Ovary (tissue), 3 donors: ENCODE data around the gene SLC7A14.

Source experiments
- EP300 ChIP-seq: sonication (generic); formaldehyde crosslinking; IDR thresholded peaks from one replicate; pipeline ENCODE4 v1.6.1; 2017; ENCODE audit warnings: antibody characterized with exemption
- TF ChIP-seq, protein P1 (sequence below), 3 donors: fragments of 450-650 bp in 2 of 3; fragments of 200-600 bp in 1 of 3; IDR thresholded peaks; one replicate each; pipeline versions ENCODE4 v1.5.1 to v1.8.0; 2016 to 2022; ENCODE audit warnings: antibody characterized with exemption in 3 of 3, mild to moderate bottlenecking in 1 of 3
- donor health status: DM: no; HTN: no; CAD: no.

DNA sequence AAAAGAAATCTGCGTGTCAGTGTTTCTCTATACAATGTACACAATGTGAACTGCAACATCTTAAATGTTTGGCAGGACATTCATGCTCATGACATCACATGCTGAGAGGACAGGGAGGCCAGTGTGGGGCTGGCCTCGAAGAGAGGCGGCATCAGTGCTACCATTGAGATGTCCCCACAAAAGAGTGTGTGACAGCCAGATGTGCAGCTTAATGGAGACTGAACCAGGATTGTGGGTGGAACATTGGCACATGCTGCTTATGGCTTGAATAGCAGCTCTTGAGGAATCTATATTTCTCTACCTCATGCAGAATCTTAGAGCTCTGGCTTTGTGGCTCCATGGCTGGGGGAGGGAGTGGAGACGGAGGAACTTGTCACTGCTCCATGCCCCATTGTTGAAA is 148.7 kb downstream of the SLC7A14 start:
- TF ChIP-seq, protein P1, sequence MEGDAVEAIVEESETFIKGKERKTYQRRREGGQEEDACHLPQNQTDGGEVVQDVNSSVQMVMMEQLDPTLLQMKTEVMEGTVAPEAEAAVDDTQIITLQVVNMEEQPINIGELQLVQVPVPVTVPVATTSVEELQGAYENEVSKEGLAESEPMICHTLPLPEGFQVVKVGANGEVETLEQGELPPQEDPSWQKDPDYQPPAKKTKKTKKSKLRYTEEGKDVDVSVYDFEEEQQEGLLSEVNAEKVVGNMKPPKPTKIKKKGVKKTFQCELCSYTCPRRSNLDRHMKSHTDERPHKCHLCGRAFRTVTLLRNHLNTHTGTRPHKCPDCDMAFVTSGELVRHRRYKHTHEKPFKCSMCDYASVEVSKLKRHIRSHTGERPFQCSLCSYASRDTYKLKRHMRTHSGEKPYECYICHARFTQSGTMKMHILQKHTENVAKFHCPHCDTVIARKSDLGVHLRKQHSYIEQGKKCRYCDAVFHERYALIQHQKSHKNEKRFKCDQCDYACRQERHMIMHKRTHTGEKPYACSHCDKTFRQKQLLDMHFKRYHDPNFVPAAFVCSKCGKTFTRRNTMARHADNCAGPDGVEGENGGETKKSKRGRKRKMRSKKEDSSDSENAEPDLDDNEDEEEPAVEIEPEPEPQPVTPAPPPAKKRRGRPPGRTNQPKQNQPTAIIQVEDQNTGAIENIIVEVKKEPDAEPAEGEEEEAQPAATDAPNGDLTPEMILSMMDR (IDR thresholded peaks at IDR 0.05): no peak
- TF ChIP-seq EP300: no peak
